Activated B cell treated with CpG ODN at 0.5 μM for 24 hours (primary cell): ENCODE measurements around the gene GRB7. TPM values are rescaled to one million over a fixed set of nuclear protein-coding genes. Genes with fewer than 3 reads are reported as not detected.
A peak's percentile ranks its signal among the peaks of the same experiment; 100 is the strongest.

Experiments
- ATAC-seq: fragments of 200-7000 bp; cut with Tn5 transposase; one replicate; pipeline ENCODE4 v1.10.0; 2021; ENCODE audit warnings: low read depth, mild to moderate bottlenecking, moderate library complexity
- CTCF ChIA-PET: fragments of 350-600 bp; sonication (Branson Sonifier 250); formaldehyde crosslinking; loops from one replicate; lab custom pipeline; 2021; ENCODE audit warnings: antibody characterized with exemption; lab: Charles Lee
- POLR2A ChIA-PET: fragments of 350-600 bp; sonication (Branson Sonifier 250); formaldehyde crosslinking; loops from one replicate; lab custom pipeline; 2021; ENCODE audit warnings: antibody characterized with exemption; lab: Charles Lee
- DNase-seq: peaks from one replicate; pipeline ENCODE4 v3.0.0; 2022
- H3K27ac Mint-ChIP-seq: one replicate; pipeline ENCODE4 v1.8.0; 2020; ENCODE audit warnings: mixed read lengths
- H3K27me3 Mint-ChIP-seq: one replicate; pipeline ENCODE4 v1.8.0; 2021; ENCODE audit warnings: mixed read lengths
- H3K36me3 Mint-ChIP-seq: one replicate; pipeline ENCODE4 v1.8.0; 2021; ENCODE audit warnings: low read depth, mixed read lengths
- H3K4me1 Mint-ChIP-seq: one replicate; pipeline ENCODE4 v1.8.0; 2021; ENCODE audit warnings: mixed read lengths
- H3K4me3 Mint-ChIP-seq: one replicate; pipeline ENCODE4 v1.8.0; 2020; ENCODE audit warnings: mild to moderate bottlenecking, mixed read lengths
- H3K9me3 Mint-ChIP-seq: one replicate; pipeline ENCODE4 v1.8.0; 2020; ENCODE audit warnings: mixed read lengths
- intact Hi-C: fragments of 100-400 bp; cut with micrococcal nuclease; formaldehyde crosslinking; loops from one replicate; pipeline ENCODE4 v1.15.1; 2024
- total RNA-seq: library from RNA; stranded (reverse); gene quantifications from 2 replicates; pipeline ENCODE4 v1.2.3, GENCODE V29; 2022
- TF ChIP-seq, protein P1 (sequence below): fragments of 200-600 bp; IDR thresholded peaks from one replicate; pipeline ENCODE4 v1.8.0; 2022; ENCODE audit warnings: antibody characterized with exemption, mild to moderate bottlenecking

GRB7 gene
- total RNA-seq, 1 donor from 2014 or later = 0.44 TPM

DNA sequence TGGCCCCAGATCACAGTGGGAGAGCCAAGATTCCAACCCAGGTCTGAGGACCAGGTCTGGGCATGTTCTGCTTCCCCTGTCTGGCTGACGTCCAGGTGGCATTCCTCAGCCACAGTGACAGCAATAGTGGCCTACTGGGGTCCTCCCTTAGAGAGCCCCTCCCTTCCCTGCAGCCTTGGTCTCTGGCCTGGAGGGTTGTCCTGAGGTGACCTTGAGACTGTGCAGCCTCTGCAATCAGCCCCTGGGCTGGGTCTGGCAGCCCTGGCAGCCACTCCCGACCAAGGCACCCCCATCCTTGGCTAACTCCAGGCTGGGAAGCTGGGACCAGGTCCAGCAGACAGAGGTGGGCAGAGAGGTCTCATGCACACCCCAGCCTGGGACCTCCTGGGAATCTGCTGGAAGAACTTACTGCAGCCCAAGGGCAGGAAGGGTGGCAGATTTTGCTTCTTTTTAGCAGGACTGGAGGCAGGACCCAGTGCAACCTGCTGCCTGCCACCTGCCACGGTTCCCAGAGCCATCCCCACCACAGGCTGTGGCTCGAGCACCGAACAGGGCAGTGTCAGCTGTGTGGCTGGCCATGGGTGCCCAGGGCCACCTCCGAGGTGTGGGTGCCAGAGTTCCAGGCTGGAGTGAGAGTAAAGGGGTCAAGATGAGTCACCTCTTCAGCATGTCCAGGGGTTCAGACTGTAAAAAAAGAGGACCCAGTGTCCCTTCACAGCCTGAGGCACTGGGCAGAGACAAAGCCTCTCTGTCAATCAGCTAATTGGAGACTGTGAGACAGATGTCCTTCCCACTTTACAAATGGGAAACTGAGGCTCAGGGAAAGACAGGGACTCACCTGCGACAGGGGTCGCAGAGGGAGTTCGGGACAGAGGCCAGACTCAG, 12.6 kb downstream of the GRB7 start:
- Mint-ChIP-seq H3K9me3 (no peaks in the 10 kb centered on the region), H3K4me3 (no peak overlapping the region), H3K4me1 (peaks cover 24% of the 10 kb centered on the region), H3K27ac (peak overlapping the region; percentile 63), H3K36me3 (no peaks in the 10 kb centered on the region), H3K27me3 (no peaks in the 10 kb centered on the region)
- ATAC-seq (no peak), DNase-seq (no peak)
- TF ChIP-seq, protein P1, sequence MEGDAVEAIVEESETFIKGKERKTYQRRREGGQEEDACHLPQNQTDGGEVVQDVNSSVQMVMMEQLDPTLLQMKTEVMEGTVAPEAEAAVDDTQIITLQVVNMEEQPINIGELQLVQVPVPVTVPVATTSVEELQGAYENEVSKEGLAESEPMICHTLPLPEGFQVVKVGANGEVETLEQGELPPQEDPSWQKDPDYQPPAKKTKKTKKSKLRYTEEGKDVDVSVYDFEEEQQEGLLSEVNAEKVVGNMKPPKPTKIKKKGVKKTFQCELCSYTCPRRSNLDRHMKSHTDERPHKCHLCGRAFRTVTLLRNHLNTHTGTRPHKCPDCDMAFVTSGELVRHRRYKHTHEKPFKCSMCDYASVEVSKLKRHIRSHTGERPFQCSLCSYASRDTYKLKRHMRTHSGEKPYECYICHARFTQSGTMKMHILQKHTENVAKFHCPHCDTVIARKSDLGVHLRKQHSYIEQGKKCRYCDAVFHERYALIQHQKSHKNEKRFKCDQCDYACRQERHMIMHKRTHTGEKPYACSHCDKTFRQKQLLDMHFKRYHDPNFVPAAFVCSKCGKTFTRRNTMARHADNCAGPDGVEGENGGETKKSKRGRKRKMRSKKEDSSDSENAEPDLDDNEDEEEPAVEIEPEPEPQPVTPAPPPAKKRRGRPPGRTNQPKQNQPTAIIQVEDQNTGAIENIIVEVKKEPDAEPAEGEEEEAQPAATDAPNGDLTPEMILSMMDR = no peak
- ChIA-PET POLR2A (no interaction called here), CTCF (interaction anchor here (1.6 kb wide), 1 partner anchor 129 kb away, joined by 4 read pairs; no protein-coding TSS in a partner anchor)
- intact Hi-C loops = loop anchor here (10.0 kb wide), 1 partner anchor 574 kb away; no protein-coding TSS in a partner anchor

DNA sequence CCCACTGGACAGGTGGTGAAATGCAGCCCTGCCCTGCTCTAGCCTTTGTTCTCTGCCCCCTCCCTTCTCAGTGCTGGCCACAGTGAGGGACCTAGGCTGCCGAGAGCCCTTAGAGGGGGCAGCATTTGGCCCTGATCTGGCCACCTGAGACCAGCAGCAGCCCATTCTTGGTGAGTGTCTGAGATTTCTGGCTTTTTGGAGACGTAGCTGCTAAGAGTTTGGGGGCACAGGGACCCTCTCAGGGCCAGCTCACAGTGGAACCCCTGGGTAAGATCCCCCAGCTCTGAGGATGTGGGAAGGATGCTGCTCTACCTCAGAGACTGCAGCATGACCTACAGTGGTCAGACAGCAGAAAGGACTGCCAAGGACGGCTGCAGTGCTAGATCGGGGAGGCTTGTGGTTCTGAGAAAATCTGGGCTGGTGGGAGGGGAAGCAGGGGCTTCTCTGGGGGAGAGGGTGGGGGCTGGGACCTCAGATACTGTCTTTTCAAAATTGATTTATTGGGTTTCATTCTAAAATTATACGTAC, 13.3 kb downstream of the GRB7 start:
- H3K9me3 Mint-ChIP-seq = no peaks in the 10 kb centered on the region
- ChIA-PET CTCF (no interaction called here), POLR2A (no interaction called here)
- intact Hi-C loops = loop anchor here (10.0 kb wide), 1 partner anchor 574 kb away; no protein-coding TSS in a partner anchor
- H3K4me1 Mint-ChIP-seq = peaks cover 31% of the 10 kb centered on the region
- H3K27me3 Mint-ChIP-seq = no peaks in the 10 kb centered on the region
- H3K36me3 Mint-ChIP-seq = peaks cover 1% of the 10 kb centered on the region
- H3K27ac Mint-ChIP-seq = no peak overlapping the region
- no peak overlapping the region for H3K4me3 Mint-ChIP-seq
- ATAC-seq = no peak
- DNase-seq = no peak
- TF ChIP-seq, protein P1 = no peak

DNA sequence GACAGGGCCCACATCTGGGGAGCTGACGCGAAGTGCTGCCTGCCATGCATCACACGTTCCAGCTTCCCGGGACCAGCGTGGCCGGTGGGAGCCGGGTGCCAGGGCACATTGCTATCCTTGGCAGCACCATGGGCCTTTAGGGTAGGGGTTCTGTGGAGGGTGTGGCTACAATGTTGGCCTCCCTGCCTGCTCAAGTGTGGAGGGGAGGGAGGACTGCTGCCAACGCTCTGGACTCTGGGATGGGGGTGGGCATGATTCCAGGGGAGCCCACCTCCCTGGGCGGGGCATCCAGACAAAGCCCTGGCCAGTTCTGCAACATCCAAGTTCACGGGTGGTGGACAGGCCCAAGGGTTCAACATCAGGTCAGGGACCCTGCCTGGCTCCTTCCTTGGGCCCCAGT, 13.9 kb downstream of the GRB7 start:
- Mint-ChIP-seq H3K27ac (peak overlapping the region; percentile 83), H3K36me3 (peaks cover 4% of the 10 kb centered on the region), H3K4me3 (no peak overlapping the region), H3K4me1 (peaks cover 37% of the 10 kb centered on the region), H3K9me3 (no peaks in the 10 kb centered on the region), H3K27me3 (no peaks in the 10 kb centered on the region)
- ATAC-seq (no peak), DNase-seq (peak; percentile 11)
- TF ChIP-seq, protein P1 = no peak
- POLR2A ChIA-PET = interaction anchor here (0.6 to 1.0 kb wide), 3 partner anchors 13 to 109 kb away, joined by 4 to 7 read pairs (median 4); no protein-coding TSS in a partner anchor
- intact Hi-C loops = loop anchor here (2.0 to 10.0 kb wide), 3 partner anchors 13 to 573 kb away; partner anchors contain the start of gene PNMT
- CTCF ChIA-PET = interaction anchor here (1.9 kb wide), 1 partner anchor 22 kb away, joined by 8 read pairs; no protein-coding TSS in a partner anchor

DNA sequence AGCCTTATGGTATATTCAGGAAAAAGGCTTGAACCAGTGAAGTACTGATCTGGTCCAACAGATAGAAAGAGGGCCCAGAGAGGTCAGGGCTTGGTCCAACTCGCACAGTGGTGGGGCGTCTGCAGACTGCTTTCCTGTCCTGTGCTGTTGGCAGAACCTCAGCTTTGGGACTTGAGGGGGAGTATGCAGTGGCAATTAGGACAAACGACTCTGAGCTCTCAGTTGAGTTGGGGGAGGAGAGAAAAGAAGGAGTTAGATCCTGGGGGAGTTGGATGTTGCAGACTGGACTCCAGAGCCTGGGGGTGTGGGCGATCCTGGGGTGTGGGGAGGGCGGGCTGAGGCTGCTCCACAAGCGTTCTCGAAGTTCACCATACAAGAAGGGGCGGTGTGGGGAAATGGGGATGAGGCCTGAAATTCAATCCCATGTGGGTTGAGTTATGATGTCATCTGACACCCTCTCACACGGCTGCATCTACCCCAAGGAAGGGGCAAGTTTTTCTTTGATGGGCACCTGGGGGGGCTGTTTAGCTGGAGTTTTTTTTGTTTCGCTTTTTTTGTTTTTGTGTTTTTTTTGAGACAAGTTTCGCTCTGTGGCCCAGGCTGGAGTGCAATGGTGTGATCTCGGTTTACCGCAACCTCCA, 14.6 kb downstream of the GRB7 start:
- TF ChIP-seq, protein P1 = no peak
- DNase-seq (no peak), ATAC-seq (no peak)
- no peaks in the 10 kb centered on the region for H3K9me3 Mint-ChIP-seq
- peak overlapping the region; percentile 45 for H3K4me3 Mint-ChIP-seq
- intact Hi-C loops = loop anchor here (2.0 to 10.0 kb wide), 3 partner anchors 14 to 572 kb away; partner anchors contain the start of gene PNMT
- H3K27me3 Mint-ChIP-seq = no peaks in the 10 kb centered on the region
- ChIA-PET CTCF (interaction anchor here (1.1 to 1.9 kb wide), 6 partner anchors 21 to 228 kb away, joined by 3 to 9 read pairs (median 6); partner anchors contain the start of genes MIEN1 and PSMD3), POLR2A (interaction anchor here (0.6 to 10.0 kb wide), 15 partner anchors 9 to 131 kb away, joined by 3 to 308 read pairs (median 5); partner anchors contain the start of genes IKZF3 and MIEN1)
- H3K27ac Mint-ChIP-seq = peak overlapping the region; percentile 83
- H3K36me3 Mint-ChIP-seq = peaks cover 4% of the 10 kb centered on the region
- H3K4me1 Mint-ChIP-seq = peaks cover 44% of the 10 kb centered on the region
